GM13977 (cell line): Measurements from ENCODE around the gene RIPOR2.

Experiments
- DNase-seq: peaks from one replicate; pipeline ENCODE4 v3.0.0; 2012; ENCODE audit warnings: low spot score
- in situ Hi-C: fragments of 300-500 bp; cut with MboI; formaldehyde crosslinking; loops from one replicate; pipeline ENCODE4 v1.12.0; 2022; ENCODE audit warnings: low sequenced_read_pairs, low pct_unique_long_range_greater_than_20kb, mixed read lengths, inconsistent platforms; ENCODE audit not compliant: unreplicated experiment
- TF ChIP-seq, protein P1 (sequence below): IDR thresholded peaks from 2 replicates; pipeline ENCODE4 v1.5.1; 2012; ENCODE audit warnings: mild to moderate bottlenecking, control low read depth; ENCODE audit not compliant: insufficient read depth; ENCODE audit errors: extremely low read depth, missing control alignments

The RIPOR2 gene

DNA sequence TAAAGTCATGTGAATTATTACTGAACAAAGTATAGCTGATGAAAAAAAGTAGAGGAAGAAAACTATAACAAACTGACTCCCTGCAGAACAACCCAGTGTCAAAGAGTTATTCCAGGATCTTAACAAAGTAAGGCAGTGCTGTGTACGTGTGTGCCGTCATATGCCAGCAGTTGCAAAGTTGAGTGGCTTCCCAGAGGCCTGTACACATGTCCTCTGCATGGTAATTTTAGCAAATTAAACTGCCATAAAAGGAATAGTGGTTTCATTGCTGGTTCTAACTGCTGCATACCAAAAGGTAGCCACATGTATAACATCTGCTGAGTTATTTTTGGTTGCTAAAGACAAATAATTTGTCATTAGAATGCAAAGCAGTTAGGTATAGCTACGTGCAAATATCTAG is 44.8 kb downstream of the RIPOR2 start:
- in situ Hi-C loops: no loop called here
- DNase-seq: no peak
- TF ChIP-seq, protein P1, sequence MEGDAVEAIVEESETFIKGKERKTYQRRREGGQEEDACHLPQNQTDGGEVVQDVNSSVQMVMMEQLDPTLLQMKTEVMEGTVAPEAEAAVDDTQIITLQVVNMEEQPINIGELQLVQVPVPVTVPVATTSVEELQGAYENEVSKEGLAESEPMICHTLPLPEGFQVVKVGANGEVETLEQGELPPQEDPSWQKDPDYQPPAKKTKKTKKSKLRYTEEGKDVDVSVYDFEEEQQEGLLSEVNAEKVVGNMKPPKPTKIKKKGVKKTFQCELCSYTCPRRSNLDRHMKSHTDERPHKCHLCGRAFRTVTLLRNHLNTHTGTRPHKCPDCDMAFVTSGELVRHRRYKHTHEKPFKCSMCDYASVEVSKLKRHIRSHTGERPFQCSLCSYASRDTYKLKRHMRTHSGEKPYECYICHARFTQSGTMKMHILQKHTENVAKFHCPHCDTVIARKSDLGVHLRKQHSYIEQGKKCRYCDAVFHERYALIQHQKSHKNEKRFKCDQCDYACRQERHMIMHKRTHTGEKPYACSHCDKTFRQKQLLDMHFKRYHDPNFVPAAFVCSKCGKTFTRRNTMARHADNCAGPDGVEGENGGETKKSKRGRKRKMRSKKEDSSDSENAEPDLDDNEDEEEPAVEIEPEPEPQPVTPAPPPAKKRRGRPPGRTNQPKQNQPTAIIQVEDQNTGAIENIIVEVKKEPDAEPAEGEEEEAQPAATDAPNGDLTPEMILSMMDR: no peak

DNA sequence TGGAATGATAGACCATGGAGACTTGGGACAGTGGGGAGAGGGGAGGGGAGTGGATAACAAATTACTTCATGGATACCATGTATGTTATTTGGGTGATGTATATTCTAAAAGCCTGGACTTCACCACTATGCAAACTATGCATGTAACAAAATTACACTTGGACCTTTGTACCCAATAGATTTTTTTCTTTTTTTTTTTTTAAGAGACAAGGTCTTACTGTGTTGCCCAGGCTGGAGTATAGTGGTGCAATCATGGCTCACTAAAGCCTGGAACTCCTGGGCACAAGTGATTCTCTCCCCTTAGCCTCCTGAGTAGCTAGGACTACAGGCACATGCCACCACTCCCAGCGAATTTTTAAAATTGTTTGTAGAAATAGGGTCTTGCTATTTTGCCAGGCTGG is 45.3 kb downstream of the RIPOR2 start:
- in situ Hi-C loops: no loop called here
- TF ChIP-seq, protein P1: no peak
- no peak for DNase-seq

DNA sequence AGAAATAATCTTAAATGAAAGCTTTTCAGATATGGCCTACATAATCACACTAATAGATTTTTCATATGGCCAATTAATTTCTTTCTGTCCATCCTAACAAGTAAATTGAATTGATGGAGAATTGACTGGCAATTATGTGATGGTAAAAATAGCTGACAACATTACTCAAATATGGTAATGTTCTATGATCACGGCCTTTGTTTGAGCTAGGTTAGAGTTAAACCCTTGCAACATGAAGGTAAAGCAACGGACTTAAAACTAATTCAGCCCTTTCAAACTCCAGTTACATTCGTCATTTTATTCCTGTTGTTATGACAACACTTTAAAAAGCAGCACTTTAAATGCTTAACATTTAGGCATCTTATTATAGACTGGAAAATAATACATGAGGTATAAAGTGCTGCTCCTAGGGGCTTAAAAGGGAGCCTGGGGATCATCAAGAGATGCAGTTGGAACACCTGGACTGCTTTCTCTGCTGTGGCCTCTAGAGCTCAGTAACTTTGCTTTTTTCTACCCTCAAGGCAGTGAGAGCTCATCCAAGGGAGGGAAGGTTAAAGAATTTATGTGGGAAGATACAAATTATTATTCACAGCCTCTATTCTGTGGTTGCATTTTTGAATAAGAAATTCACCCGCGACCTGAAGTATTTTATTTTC is 46.9 kb downstream of the RIPOR2 start:
- TF ChIP-seq, protein P1: no peak
- in situ Hi-C loops: no loop called here
- DNase-seq: no peak

DNA sequence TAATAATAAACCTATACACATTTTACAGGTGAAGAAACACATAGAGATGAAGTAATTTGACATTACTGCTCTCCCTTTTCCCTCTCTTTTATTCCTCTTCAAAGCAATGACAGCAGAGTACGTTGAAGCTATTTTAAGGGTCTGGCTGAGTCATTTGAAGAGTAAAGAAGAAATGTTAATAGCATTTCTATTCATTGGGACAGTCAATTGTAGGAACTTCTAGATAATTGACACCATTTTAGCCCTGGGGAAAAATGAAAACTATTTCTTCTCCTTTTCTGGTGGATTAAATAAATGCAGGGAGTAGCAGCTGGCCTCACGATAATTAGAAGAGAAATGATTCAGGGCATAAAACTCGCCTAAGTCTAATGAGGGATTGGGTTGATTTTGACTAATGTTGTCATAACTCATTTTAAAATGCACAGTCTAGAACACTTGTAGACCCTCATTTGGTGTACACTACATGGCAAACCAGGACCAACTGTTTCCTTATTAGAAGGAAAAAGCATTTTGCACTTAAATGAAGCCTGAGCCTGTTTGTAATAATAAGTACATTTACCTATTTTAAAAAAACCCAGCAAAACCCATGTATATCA is 48.1 kb downstream of the RIPOR2 start:
- no peak for DNase-seq
- in situ Hi-C loops: no loop called here
- TF ChIP-seq, protein P1: no peak

DNA sequence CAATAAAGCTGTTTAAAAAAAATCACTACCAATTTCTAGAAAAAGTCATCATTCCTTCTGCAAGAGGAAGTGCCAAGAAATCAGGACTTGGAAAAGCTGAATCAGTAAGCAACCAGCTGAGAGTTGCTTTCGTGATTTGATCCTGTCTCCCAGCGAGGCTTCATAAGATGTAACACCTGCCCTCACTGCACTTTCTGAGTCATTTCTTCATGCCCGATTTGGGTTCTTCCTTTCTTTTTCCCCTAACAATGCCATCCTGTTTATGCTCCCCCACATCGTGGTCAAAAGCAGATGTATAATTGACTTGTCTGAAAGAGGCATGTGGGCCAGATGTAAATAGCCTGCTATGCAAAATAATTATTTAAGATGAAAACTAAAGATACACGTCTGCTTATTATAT is 52.1 kb downstream of the RIPOR2 start:
- TF ChIP-seq, protein P1: no peak
- in situ Hi-C loops: no loop called here
- DNase-seq: no peak

DNA sequence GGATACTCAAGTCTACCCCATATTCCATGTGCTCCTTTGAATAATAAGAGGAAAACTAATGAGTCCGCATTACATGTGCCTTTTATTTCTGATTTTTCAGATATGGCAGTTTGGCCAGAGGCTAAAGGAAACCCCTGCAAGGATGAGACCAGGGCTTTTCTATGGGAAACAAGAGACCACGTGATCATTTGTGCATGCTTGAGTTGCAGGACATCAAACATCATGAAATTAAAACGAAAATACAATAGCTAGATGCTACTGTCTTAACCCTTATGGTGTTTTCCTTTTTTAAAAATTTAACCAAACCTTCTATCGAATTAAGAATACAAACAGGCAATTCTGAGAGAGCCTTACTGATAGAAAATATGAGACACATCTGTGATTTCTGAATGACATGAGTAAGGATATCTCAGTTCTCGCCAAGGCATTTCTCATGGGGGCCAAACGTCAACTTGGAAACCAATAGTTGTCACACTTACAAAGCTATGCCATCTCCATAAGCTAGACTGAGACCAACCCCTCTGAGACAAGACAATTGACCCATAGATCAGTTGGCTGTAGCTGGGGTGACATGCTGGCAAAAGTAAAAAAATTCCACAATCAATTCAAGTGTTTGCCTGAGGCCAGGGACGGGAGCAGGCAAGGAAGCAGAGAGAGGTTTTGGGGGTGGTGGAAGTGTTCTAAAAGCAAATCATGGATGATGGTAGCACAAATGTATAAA is 52.8 kb downstream of the RIPOR2 start:
- in situ Hi-C loops: no loop called here
- TF ChIP-seq, protein P1: no peak
- no peak for DNase-seq
